HG03575 (cell line): ENCODE data around the gene ZFAND3.
"Not testable (repeated sequence)": the region's sequence is repeated elsewhere in the genome, so short reads cannot be mapped to it uniquely, and the experiment has no call there.

Experiments used
- ATAC-seq: cut with Tn5 transposase; IDR thresholded peaks from one replicate; pipeline ENCODE4 v1.9.1; 2021; ENCODE audit not compliant: unreplicated experiment, insufficient number of reproducible peaks, low FRiP score; ENCODE audit errors: extremely low read depth

ZFAND3 gene

DNA sequence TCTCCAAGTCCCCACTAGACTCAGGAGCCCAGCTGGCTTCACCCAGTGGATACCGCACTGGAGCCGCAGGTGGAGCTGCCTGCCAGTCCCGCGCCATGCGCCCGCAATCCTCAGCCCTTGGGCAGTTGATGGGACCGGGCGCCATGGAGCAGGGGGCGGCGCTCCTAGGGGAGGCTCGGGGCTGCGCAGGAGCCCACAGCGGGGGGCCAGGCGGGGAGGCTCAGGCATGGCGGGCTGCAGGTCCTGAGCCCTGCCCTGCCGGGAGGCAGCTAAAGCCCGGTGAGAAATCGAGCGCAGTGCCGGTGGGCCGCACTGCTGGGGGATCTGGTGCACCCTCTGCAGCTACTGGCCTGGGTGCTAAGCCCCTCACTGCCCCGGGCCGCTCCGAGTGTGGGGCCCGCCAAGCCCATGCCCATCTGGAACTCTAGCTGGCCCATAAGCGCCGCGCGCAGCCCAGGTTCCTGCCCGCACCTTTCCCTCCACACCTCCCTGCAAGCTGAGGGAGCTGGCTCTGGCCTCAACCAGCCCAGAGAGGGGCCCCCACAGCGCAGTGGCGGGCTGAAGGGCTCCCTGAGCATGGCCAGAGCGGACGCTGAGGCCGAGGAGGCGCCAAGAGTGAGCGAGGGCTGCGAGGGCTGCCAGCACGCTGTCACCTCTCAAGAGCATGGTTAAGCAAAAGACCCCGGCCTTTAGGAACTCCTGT lies 304.8 kb downstream of the ZFAND3 start:
- ATAC-seq: not testable (repeated sequence)

DNA sequence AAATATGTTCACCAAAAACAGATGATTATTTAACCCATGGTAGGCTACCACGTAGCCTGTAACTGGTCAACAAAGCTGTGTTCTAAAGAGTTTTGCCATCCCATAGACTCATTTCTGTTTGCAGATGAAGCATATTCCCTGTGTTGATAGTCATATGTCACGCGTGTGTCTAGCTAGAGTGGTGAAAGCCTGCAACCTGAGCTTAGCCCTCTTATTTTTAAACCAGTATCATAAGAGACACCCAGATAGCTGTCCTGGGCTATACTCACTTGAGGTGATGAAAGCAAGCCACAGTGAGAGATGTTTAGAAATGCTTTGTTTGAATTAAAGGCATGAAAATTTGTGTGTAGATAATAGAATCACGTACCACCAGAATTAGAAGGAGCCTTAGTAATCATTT lies 307.8 kb downstream of the ZFAND3 start:
- no peak for ATAC-seq

DNA sequence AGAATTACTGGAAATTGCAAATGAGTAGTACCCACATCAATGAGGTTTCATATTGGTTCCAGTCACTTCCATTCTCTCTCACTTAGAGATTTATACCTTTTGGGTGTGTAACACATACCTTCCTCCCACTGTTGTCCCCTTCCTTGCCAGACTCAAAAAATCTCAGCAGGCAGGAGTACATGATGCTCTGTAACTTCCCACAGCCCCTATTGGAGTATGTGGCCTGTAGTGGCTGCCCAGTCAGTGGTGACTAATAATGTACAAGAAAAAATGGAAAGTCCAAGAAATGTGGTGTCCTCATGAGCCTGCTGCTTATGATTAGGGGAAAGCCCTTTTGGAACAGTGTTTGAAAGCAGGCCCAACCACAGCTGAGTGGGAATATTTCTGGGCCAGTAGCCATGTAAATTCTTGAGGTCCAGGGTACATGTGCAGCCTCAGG lies 312.0 kb downstream of the ZFAND3 start:
- ATAC-seq: no peak

DNA sequence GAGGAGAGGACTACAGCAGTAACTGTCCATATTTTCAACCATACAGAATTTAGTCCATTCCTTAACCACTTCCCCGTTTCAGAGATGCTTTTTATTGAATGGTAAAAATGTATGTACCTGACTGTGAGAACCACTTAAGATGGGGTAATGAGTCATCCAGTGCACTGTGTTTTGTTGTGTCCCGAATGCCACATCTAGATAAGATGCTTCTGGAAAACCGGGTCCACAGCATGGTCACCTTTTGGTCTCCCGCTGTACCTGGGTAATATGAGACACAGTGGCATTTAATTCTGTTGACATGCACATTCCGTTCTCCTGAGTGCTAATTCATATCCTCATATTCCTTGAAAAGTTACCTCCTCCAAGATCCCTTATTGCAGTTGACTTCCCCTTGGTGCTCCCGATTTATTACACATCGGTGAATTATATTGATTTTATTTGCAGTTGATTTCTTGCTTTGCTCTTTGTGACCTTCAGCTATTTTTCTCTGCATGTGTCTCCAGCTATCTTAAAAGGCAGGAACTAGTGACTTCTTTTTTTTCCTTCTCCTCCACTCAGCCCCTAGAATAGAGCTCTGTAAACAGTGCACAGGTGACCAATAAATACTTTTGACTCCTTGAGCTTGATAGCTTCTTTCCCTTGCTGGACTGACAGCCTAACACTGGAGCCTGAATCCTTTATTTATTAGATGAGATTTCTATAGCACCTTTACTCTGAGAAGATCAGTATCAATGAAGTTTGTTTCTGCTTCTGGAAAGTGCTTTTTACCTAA lies 314.6 kb downstream of the ZFAND3 start:
- no peak for ATAC-seq

DNA sequence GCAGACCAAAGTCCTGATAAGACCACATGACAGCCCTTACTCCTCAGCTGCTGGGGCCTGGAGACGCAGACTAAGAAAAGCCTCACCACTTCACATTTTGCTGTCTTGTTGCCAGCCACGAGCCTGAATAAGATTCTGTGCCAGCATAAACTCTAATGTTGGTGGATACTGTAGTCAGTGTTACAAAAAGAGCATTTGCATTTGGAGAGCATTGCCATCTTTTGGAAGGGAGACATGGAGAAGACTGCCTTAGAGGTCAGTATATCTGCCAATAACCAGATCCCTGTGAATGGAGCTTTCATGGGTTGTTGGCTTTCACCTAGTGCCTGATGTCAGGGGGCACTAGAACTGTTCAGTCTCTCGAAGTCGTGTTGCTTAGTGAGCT lies 315.2 kb downstream of the ZFAND3 start:
- ATAC-seq: no peak

DNA sequence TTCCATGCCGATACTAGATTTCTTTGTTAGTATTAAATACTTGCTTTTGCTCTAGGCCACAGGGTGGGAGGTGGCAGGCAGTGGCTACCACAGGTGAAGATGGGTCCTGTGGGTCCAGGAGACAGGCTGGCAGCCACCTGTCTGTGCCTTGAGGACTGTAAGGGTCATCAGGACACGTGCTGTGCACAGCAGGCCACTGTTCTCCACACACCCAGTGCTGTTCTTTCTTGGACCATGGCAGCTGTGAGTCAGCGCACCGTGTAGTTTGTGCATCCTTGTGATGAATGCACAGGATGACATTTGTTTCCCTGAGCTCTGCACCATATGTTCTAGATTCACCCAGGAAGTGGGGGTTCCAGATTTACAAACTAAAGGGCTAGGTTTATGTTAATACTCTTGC lies 317.0 kb downstream of the ZFAND3 start:
- ATAC-seq: no peak

DNA sequence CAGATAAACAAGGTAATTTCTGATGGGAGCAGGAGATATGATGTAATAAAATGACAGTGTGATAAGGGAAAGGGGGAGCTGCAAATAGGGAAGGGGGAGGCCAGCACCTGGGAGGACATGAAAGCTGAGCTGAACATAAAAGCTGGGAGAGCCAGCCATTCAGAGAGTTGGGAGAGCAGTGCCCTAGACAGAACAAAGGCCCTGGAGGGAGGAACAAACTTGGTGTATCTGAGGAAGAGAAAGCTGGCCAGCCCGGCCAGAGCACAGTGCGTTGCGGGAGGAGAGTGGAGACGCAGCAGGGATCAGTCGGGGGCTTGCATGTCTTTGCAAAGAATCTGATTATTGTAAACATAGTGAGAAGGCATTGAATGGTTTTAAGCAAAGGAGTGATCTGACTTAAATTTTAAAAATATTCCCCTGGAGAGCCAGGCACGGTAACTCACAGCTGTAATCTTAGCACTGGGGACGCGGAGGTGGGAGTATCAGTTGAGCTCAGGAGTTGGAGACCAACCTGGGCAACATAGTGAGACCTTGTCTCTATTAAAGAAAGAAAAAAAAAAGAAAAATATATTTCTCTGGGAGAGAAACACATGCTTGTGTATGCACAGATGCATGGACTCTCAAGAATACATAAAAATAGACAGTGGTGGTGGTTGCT lies 318.2 kb downstream of the ZFAND3 start:
- ATAC-seq: no peak

DNA sequence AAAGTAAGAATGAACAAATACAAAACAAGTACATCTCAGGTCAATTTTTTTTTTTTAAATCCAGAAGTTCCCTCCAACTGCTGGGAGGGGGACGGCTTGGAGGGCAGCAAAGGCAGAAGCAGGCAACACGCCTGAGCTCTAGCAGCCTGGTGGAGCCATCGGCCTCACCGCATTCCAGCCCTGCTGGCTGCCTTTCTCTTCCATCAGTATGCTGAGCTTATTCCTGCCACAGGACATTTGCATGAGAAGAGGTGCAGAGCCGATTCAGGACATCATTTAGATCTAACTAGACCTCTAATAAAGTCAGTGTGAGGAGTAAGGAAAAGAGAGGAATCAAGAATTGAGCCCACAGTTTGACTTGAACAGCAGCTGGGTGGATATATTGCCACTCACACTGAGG lies 318.8 kb downstream of the ZFAND3 start:
- ATAC-seq: no peak

DNA sequence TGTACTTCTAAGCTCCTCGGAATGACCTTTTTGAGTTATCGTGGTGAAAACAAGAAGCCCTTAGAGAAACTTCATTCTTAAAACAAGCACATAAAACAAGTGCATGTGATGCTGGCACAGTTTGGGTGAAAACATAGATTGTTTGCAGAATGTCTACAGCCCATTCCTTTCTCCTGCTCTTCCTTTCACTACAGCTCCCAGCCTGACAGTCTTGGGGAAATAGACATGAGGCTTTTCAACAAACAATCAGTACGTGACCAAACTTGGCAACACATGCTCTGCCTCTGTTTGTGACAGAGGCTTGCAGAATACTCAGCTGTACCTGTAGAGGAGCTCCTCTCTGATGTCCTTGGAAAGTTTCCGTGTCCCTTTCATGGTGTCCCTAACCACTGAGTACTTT lies 321.6 kb downstream of the ZFAND3 start:
- no peak for ATAC-seq

DNA sequence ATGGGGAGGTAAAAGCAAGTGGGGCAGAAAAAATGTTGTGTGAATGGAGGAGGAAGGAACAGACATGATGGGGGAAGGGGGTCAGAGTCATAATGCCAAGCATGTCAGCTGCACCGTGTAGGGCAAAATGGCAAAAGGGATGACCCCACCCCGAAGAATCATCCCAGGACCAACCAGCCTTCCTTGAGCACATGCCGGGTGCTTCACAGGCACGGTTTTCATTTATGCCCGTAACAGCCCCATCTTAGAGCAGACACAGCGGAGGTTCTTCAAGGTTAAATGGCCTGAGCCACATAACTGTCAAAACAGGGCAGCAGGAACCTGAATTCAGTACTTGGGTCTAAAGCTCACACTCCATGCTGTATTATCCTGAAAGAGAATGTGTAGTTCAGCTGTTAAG lies 322.2 kb downstream of the ZFAND3 start:
- ATAC-seq: no peak

DNA sequence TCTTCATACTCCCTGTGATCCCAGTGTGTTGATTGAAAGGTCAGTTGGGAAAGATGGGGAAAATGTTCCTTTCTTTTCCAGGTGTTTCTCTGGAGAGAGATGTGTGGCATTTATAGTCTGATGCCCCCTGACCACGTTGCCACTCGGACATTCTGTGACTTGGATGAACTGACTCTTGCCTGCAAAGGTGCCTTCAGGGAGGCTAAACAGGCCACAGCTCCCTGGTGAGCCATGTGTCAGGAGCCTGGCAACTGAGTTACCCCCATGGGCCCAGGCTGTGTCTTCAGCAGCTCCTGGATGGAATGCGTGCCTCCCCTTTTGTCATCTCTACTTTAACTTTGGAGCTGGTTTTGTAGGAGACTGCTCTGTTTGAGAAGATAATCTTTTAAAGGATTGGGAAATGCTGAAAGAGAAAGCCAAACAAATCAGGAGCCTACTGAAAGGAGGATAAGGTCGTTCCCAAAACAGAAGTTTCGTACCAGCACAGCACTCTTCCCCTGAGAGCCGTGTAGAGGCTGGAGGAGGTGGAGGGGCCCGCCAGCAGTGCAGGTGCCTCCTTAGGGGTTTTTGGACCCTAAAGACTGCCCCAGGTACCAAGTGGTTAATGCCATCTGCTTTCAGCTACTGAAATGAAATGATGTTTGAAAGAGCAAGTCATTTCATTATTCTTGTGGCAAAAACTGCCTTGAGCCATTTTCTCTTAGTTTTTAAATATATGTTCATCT lies 322.8 kb downstream of the ZFAND3 start:
- no peak for ATAC-seq

DNA sequence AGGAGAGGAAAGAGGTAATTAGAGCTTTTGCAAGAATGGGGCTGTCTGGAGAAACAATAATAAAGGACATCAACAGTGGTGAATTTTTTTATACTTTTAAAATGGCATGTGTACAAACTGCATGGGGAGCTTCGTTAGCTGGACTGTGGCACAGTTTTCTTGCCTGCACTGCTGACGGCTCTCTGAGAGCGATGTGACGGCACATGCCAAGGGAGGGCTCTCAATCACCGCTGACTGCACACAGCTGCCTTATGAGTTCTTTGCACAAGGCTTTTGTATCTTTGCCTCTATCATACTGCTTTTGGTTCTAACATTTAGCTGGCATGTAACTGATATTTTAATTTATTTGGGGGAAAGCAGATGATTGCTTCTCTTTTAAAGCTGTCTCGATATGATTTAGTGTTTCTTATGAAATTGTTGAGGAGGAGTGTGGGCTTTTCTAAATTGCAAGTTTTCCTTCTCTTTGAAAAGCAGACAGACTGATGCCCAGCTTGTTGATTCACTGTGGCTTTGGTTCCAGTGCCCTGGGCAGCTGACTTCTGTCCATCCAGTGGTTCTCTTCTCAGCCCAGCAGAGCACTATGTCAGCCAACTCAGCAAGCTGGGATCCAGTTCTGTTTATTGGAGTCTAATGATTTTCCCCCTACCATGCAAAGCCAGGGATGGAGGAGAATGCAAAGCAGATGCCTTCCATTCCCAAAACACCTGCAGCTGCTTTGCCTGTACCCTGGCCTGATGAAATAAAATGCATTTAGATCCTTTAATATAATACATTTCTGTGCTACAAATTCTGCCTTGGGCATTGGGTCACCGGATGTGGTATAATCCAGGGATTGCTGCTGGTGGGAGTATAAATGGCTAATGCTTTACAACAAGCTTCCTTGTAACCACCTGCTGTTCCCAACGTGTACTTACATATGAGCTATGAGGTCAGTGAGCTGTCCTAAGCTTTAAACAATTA lies 323.9 kb downstream of the ZFAND3 start:
- ATAC-seq: no peak

DNA sequence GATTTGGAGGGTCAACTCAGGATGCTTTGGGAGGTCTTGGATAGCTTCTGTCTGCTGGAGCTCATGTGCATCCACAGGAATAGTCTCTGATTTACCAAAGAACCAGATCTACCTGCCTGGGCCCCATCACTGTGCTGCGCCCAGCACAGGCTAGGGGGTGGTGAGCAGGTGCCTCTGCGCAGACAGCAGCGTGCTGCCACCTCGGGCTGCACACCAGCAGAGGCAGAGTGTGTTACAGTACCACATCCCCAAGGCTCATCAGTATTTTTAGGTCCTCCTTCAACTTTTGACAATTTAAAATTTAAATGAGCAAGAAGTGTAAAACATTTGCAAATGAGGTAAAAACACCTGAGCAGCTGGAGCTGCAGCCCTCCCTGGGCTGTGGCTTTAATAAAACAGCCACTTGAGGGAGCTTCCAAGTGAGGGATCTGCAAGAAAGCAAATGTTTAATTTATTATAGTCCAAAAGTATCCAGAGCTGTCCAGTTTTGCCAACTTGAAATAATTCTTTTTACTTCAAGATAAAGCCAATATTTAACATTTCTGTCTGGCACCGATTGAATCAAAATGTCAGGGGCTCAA lies 324.9 kb downstream of the ZFAND3 start:
- no peak for ATAC-seq

DNA sequence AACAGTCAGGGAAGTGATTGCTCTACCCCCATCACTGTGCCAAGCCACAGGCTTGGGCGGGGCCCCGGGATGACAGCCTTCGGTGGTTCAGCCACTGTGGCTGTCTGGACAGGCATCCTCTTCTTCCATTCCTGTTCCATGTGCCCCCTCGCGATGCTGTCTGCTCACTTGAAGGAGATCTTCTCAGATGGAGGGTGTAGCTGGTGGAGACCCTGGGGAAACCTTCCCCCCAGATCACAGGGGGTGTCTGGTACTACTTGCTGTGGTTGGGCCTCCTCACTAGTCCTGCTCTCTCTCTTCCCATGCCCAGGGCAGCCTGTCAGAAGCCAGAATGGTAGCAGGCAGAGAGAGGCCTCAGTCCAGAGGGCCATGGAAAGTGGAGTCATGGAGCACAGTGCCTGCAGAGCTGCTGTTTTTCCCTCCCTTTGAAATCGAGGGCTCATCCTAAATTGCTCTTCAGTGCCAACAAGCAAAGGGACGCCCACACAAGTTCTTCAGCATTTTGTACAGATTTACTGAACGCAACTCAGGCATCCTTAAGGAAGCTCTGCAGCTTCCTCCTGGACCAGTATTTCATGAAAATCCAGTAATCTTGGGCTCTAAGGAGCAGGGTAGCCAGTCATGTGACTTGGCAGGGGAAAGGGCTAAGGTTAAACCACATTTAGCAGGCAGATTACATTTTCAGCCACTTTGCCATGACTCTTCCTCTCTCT lies 326.6 kb downstream of the ZFAND3 start:
- ATAC-seq: no peak

DNA sequence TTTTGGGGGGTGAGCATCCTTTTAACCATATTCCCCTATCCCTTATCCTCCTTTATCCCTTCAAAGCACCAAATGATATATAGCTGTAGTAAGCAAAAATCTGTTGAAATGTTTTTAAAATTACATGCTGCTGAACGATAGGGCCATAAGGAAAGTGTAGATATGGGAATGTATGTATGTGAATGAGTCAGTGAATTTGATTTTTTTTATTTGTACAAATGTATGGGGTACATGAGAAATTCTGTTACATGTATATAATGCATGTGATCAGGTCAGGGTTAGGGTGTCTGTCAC lies 327.2 kb downstream of the ZFAND3 start:
- ATAC-seq: no peak

DNA sequence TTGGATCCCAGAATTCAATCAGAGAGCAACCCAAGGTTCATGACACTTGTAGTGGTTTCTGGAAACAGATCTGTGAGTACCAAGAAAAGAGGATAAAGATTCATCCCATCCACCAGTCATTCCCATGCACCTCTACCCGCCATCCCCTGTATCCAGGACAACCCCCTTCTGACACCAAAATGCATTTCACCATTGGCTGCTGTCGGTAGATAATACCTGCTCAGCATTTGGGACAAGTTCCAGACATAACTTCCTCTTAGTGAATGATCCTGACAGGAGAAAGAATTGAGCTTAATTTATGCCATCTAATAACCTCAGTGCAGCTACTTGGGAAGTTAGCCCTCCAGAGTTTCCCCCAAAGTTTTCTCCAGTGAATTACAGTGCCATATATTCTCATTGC lies 329.1 kb downstream of the ZFAND3 start:
- ATAC-seq: no peak

DNA sequence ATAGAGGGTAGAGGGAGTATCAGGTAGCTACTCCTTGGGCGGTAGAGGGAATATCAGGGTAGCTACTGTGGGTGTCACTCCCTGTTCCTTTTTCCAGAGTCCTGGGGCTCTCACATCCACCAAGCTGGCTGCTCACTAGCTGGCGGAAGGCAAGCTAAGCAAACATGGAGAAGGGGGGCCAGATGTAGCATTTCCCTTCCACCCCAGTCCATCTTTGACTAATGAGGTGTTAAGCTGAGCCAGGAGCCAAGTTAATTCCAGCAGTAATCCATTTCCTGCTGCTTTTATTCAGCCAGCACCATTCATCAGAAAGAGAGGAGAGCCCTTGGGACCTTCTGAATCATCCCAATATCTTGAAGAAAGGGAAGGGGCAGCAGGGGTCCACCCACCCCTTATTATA lies 330.0 kb downstream of the ZFAND3 start:
- no peak for ATAC-seq

DNA sequence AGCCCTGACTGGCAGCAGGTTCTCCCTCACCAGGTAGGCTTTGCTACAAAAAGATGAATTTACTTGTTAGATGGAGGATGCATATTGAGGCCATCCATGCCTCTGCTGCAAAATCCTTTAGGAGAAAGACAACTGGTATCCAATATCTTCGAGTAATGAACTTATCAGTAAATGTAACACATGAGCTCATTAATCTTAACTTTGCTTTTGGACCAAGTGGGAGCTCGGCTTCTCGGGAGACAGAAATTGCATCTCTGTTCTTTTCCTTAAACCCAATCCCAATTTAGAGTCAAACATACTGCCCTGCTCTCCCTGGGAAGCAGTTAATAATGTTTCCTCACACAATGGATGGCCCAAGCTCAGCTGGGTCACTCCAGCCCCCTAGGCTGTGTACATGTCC lies 330.5 kb downstream of the ZFAND3 start:
- ATAC-seq: no peak
